Measurements from ENCODE around the gene CPE.
A peak's percentile ranks its signal among the peaks of the same experiment; 100 is the strongest.

CPE gene

DNA sequence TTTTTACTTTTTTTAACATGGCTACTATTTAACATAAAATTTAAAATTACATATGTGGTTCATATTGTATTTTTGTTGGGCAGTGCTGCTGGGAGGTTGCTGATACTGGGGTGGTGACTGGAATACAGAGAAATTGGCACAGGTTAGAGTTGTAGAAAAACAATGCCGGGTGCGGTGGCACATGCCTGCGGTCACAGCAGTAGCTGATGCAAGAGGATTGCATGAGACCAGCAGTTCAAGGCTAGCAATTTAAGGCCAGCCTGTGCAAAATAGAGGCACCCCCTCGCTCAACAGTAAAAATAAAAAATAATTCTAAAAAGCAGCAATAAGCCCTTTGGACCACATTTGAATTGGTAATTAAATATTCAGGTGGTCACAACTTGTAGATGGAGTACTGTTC, 11.8 kb upstream of the CPE start:
- no peak for DNase-seq (ENCODE audit: low read depth, low spot score)
- Histone ChIP-seq H3K9me3 (ENCODE audit: control insufficient read depth, insufficient read depth, low read length) (no peaks in the 10 kb centered on the region), H3K27ac (ENCODE audit: low read length) (no peak overlapping the region), H3K4me1 (ENCODE audit: control insufficient read depth, insufficient read depth, low read length) (peaks cover 2% of the 10 kb centered on the region; the same call in 1 of the 2 replicates), H3K36me3 (ENCODE audit: control insufficient read depth, insufficient read depth, low read length) (no peaks in the 10 kb centered on the region), H3K4me3 (ENCODE audit: low read length) (no peak overlapping the region), H3K27me3 (ENCODE audit: control insufficient read depth, insufficient read depth, low read length) (no peaks in the 10 kb centered on the region)
- WGBS (ENCODE audit: insufficient coverage, insufficient read length), result no CpG with 5 or more reads among the region's 4 CpGs

DNA sequence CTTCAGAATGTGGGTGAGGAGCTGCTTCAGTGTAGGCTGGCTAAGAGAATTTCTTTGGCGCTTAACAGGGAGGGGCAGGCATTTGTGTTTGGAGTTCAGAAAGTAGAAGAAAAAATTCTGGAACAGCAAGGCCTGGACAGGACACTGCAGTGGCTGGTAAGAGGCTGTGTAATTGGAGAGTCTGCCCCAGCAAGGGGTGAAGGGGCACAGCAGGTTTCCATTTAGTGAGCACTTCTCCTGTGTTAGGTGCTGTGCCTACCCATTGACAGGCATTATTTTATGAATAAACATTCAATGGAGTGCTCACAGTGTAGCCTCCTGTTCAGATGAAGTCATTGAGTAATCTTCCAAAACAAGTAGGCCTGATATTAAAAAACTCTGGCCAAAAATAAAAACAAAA, 10.7 kb upstream of the CPE start:
- DNase-seq (ENCODE audit: low read depth, low spot score), result no peak
- H3K27ac ChIP-seq (ENCODE audit: low read length), result no peak overlapping the region
- WGBS (ENCODE audit: insufficient coverage, insufficient read length), result no CpG with 5 or more reads among the region's 1 CpG
- no peak overlapping the region for H3K4me3 ChIP-seq (ENCODE audit: low read length)
- H3K36me3 ChIP-seq (ENCODE audit: control insufficient read depth, insufficient read depth, low read length), result no peaks in the 10 kb centered on the region
- peaks cover 2% of the 10 kb centered on the region; the same call in 1 of the 2 replicates for H3K4me1 ChIP-seq (ENCODE audit: control insufficient read depth, insufficient read depth, low read length)
- H3K27me3 ChIP-seq (ENCODE audit: control insufficient read depth, insufficient read depth, low read length), result no peaks in the 10 kb centered on the region
- H3K9me3 ChIP-seq (ENCODE audit: control insufficient read depth, insufficient read depth, low read length), result no peaks in the 10 kb centered on the region

DNA sequence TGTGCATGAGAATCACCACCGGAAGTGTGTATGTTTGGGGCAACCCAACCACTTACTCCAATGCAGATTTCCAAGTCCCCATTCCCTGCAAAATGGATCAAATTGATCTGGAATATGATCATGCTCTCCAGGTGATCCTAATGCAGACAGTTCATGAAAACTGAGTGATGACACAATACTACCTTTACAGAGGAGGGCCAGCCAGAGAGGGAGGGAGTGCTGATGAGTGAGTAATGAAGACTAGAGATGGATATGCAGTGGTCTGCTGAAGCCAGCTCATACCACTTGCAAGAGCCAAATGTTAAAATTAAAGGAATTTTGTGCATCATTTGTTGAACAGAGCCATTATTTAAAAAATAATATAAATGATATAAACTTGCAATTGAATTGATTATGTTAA, 10.2 kb upstream of the CPE start:
- Histone ChIP-seq H3K27ac (ENCODE audit: low read length) (no peak overlapping the region), H3K4me3 (ENCODE audit: low read length) (no peak overlapping the region), H3K27me3 (ENCODE audit: control insufficient read depth, insufficient read depth, low read length) (no peaks in the 10 kb centered on the region), H3K36me3 (ENCODE audit: control insufficient read depth, insufficient read depth, low read length) (no peaks in the 10 kb centered on the region), H3K4me1 (ENCODE audit: control insufficient read depth, insufficient read depth, low read length) (peaks cover 2% of the 10 kb centered on the region; the same call in 1 of the 2 replicates), H3K9me3 (ENCODE audit: control insufficient read depth, insufficient read depth, low read length) (no peaks in the 10 kb centered on the region)
- WGBS (ENCODE audit: insufficient coverage, insufficient read length), result no CpG with 5 or more reads among the region's 1 CpG
- DNase-seq (ENCODE audit: low read depth, low spot score), result no peak

DNA sequence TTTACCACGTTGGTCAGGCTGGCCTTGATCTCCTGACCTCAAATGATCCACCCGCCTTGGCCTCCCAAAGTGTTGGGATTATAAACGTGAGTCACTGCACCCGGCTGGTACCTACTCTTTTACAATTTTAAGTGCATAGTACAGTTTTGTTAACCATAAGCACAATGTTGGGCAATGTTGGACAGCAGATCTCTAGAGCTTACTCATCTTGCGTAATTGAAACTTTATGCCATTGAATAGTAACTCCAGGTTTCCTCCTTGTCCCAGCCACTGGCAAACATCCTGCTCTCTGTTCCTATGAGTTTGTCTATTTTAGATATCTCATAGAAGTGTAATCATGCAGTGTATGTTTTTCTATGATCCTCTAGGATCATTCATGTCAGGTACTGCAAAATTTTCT, 9.3 kb upstream of the CPE start:
- Histone ChIP-seq H3K4me3 (ENCODE audit: low read length) (no peak overlapping the region), H3K9me3 (ENCODE audit: control insufficient read depth, insufficient read depth, low read length) (no peaks in the 10 kb centered on the region), H3K27ac (ENCODE audit: low read length) (no peak overlapping the region), H3K36me3 (ENCODE audit: control insufficient read depth, insufficient read depth, low read length) (no peaks in the 10 kb centered on the region), H3K4me1 (ENCODE audit: control insufficient read depth, insufficient read depth, low read length) (peaks cover 2% of the 10 kb centered on the region; the same call in 1 of the 2 replicates), H3K27me3 (ENCODE audit: control insufficient read depth, insufficient read depth, low read length) (no peaks in the 10 kb centered on the region)
- DNase-seq (ENCODE audit: low read depth, low spot score), result no peak
- no CpG with 5 or more reads among the region's 5 CpGs for WGBS (ENCODE audit: insufficient coverage, insufficient read length)

DNA sequence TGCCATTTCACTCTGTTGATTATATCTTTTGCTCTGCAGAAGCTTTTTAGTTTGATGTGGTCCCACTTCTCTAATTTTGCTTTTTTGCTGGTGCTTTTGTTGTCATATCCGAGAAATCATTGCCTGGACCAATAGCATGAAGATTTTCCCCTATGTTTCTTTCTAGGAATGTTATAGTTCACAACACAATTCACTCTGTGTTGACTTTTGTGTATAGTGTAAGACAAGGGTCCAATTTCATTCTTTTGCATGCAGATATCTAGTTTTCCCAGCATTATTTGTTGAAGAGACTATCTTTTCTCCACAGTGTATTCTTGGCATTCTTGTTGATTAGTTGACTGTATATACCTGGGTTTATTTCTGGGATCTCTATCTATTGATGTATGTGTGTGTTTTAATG, 8.3 kb upstream of the CPE start:
- H3K27me3 ChIP-seq (ENCODE audit: control insufficient read depth, insufficient read depth, low read length), result no peaks in the 10 kb centered on the region
- no CpG with 5 or more reads among the region's 1 CpG for WGBS (ENCODE audit: insufficient coverage, insufficient read length)
- no peak overlapping the region for H3K27ac ChIP-seq (ENCODE audit: low read length)
- H3K4me1 ChIP-seq (ENCODE audit: control insufficient read depth, insufficient read depth, low read length), result peaks cover 2% of the 10 kb centered on the region; the same call in 1 of the 2 replicates
- H3K9me3 ChIP-seq (ENCODE audit: control insufficient read depth, insufficient read depth, low read length), result no peaks in the 10 kb centered on the region
- H3K36me3 ChIP-seq (ENCODE audit: control insufficient read depth, insufficient read depth, low read length), result no peaks in the 10 kb centered on the region
- H3K4me3 ChIP-seq (ENCODE audit: low read length), result no peak overlapping the region
- no peak for DNase-seq (ENCODE audit: low read depth, low spot score)

DNA sequence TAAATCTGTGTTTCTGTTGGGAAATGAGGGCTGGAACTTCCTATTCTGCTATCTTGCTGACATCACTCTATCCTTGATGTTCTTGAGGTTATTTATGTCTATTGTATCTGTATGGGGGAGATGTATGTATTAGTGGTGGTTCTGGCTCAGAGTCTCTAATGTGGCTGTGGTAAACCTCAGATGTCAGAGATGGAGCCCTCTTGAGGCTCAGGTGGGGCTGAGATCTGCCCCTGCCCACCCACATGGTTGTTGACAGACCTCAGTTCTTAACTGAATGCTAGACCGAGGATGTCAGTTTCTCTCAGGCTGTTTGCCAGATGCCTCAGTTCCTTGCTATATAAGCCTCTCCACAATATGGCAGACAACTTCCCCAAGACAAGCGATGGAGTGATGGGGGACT, 3.3 kb upstream of the CPE start:
- no peak for DNase-seq (ENCODE audit: low read depth, low spot score)
- no peaks in the 10 kb centered on the region for H3K36me3 ChIP-seq (ENCODE audit: control insufficient read depth, insufficient read depth, low read length)
- no peak overlapping the region for H3K27ac ChIP-seq (ENCODE audit: low read length)
- H3K4me3 ChIP-seq (ENCODE audit: low read length), result no peak overlapping the region
- no peaks in the 10 kb centered on the region for H3K9me3 ChIP-seq (ENCODE audit: control insufficient read depth, insufficient read depth, low read length)
- WGBS (ENCODE audit: insufficient coverage, insufficient read length), result no CpG with 5 or more reads among the region's 2 CpGs
- H3K4me1 ChIP-seq (ENCODE audit: control insufficient read depth, insufficient read depth, low read length), result no peaks in the 10 kb centered on the region
- no peaks in the 10 kb centered on the region; the same call in 1 of the 2 replicates for H3K27me3 ChIP-seq (ENCODE audit: control insufficient read depth, insufficient read depth, low read length)

DNA sequence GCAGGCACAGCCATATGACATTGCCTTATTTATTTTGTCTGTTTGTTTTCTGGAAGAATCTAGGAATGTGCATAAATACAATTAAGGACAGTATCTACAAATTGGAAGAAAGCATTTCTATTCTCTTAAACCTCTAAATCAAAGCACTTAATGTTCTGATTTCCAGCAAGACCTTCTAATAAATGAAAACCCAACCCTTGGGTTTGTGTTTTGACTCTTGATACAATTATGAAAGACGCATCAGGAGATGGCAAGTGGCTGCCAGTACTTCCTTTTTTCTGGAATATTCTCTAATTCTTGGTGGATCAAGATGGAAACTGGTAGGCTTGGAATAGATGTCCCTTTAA, 437 bp upstream of the CPE start:
- Histone ChIP-seq H3K9me3 (ENCODE audit: control insufficient read depth, insufficient read depth, low read length) (no peaks in the 10 kb centered on the region), H3K27me3 (ENCODE audit: control insufficient read depth, insufficient read depth, low read length) (no peaks in the 10 kb centered on the region; the same call in 1 of the 2 replicates), H3K4me1 (ENCODE audit: control insufficient read depth, insufficient read depth, low read length) (no peaks in the 10 kb centered on the region), H3K36me3 (ENCODE audit: control insufficient read depth, insufficient read depth, low read length) (no peaks in the 10 kb centered on the region), H3K4me3 (ENCODE audit: low read length) (peak overlapping the region; percentile 49; the same call in 1 of the 2 replicates), H3K27ac (ENCODE audit: low read length) (no peak overlapping the region)
- no peak for DNase-seq (ENCODE audit: low read depth, low spot score)
- no CpG with 5 or more reads among the region's 1 CpG for WGBS (ENCODE audit: insufficient coverage, insufficient read length)

DNA sequence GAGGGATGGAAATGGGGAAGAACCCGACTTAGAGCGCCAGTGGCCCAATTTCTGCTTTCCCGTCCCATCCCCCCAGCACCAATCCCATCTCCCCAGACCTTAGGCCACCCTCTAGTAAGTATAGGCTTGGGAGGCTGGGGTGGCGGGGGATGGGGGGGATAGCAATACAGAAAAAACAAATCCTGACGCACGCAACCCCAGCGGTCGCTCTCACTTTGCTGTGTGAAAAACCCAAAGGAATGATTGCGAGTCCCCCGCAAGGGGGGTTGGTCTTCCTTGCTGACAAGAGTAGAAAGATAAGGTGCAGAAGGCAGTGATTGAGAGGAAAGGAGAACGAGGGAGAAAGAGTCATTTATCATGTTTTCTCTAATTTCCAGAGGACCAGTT, 863 bp downstream of the CPE start:
- Histone ChIP-seq H3K27ac (ENCODE audit: low read length) (no peak overlapping the region), H3K36me3 (ENCODE audit: control insufficient read depth, insufficient read depth, low read length) (no peaks in the 10 kb centered on the region), H3K27me3 (ENCODE audit: control insufficient read depth, insufficient read depth, low read length) (no peaks in the 10 kb centered on the region; the same call in 1 of the 2 replicates), H3K4me1 (ENCODE audit: control insufficient read depth, insufficient read depth, low read length) (no peaks in the 10 kb centered on the region), H3K9me3 (ENCODE audit: control insufficient read depth, insufficient read depth, low read length) (no peaks in the 10 kb centered on the region), H3K4me3 (ENCODE audit: low read length) (peak overlapping the region; percentile 49; the same call in 1 of the 2 replicates)
- DNase-seq (ENCODE audit: low read depth, low spot score), result no peak
- WGBS (ENCODE audit: insufficient coverage, insufficient read length), result no CpG with 5 or more reads among the region's 11 CpGs

DNA sequence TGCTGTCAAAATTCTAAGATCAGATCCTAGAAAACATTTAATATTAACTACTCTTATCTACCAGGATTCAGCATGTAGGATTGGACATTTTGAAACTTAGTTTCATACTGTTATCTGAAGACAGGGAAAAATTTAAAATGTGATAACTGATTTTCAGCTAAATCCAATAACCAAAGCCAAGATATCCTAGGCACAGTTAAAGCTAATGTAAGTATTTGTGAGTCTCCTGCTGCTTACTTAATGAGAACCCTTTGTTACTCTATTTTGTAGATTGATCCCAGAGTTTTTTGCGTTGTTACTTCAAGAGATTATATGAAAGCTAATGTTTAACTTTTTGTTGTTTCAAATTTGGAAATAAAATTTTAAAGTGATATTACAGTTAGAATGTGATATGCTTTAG, 2.0 kb downstream of the CPE start:
- Histone ChIP-seq H3K4me3 (ENCODE audit: low read length) (no peak overlapping the region), H3K4me1 (ENCODE audit: control insufficient read depth, insufficient read depth, low read length) (no peaks in the 10 kb centered on the region), H3K27me3 (ENCODE audit: control insufficient read depth, insufficient read depth, low read length) (no peaks in the 10 kb centered on the region; the same call in 1 of the 2 replicates), H3K27ac (ENCODE audit: low read length) (no peak overlapping the region), H3K36me3 (ENCODE audit: control insufficient read depth, insufficient read depth, low read length) (no peaks in the 10 kb centered on the region), H3K9me3 (ENCODE audit: control insufficient read depth, insufficient read depth, low read length) (no peaks in the 10 kb centered on the region)
- no CpG with 5 or more reads among the region's 1 CpG for WGBS (ENCODE audit: insufficient coverage, insufficient read length)
- no peak for DNase-seq (ENCODE audit: low read depth, low spot score)

DNA sequence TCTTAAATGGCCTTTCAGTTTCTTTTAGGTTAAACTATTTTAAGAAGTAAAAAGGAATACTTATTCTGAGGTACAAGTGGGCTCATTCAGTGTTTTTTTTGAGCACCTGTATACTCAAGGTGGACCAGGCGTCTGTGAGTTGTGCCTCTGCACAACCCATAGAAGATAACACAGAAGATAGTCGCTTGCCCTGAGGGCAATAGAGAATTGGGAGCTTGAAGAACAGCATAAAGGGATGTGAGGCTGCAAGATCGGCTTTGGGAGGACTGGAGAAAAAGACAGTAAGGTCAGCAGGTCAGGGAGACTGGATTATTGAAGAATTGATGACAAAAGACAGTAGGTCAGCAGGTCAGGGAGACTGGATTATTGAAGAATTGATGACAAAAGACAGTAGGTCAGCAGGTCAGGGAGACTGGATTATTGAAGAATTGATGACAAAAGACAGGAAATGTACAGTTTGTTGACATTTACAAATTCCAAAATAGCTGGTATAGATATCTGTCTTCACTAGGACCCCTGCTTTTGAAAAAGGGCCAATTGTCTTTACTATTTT, 3.1 kb downstream of the CPE start:
- H3K27me3 ChIP-seq (ENCODE audit: control insufficient read depth, insufficient read depth, low read length), result no peaks in the 10 kb centered on the region; the same call in 1 of the 2 replicates
- WGBS (ENCODE audit: insufficient coverage, insufficient read length), result no CpG with 5 or more reads among the region's 3 CpGs
- no peak overlapping the region for H3K4me3 ChIP-seq (ENCODE audit: low read length)
- H3K9me3 ChIP-seq (ENCODE audit: control insufficient read depth, insufficient read depth, low read length), result no peaks in the 10 kb centered on the region
- no peaks in the 10 kb centered on the region for H3K4me1 ChIP-seq (ENCODE audit: control insufficient read depth, insufficient read depth, low read length)
- H3K27ac ChIP-seq (ENCODE audit: low read length), result no peak overlapping the region
- DNase-seq (ENCODE audit: low read depth, low spot score), result no peak
- no peaks in the 10 kb centered on the region for H3K36me3 ChIP-seq (ENCODE audit: control insufficient read depth, insufficient read depth, low read length)

DNA sequence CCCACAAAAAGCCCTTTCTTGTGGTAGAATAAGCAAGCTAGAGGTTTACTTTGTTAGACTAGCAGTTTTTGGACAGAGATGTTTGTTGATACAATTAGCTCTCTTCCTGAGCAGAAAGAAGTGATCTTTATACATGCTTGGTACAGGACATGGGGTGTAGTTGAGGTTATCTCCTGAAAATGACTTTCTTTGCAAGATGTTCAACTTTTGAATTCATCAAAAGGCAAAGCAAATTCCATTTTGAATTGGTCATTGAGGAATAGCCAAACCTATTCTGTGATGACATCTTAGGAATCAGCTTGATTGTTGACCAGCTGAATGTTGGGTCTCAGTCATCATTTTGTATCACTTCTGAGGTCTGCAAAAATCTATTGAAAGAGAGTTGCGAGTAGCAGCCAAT, 3.8 kb downstream of the CPE start:
- Histone ChIP-seq H3K27ac (ENCODE audit: low read length) (no peak overlapping the region), H3K4me1 (ENCODE audit: control insufficient read depth, insufficient read depth, low read length) (no peaks in the 10 kb centered on the region), H3K36me3 (ENCODE audit: control insufficient read depth, insufficient read depth, low read length) (no peaks in the 10 kb centered on the region), H3K4me3 (ENCODE audit: low read length) (no peak overlapping the region), H3K9me3 (ENCODE audit: control insufficient read depth, insufficient read depth, low read length) (no peaks in the 10 kb centered on the region), H3K27me3 (ENCODE audit: control insufficient read depth, insufficient read depth, low read length) (no peaks in the 10 kb centered on the region; the same call in 1 of the 2 replicates)
- no CpG with 5 or more reads among the region's 1 CpG for WGBS (ENCODE audit: insufficient coverage, insufficient read length)
- DNase-seq (ENCODE audit: low read depth, low spot score), result no peak
